HepG2 (cell line): Measurements from ENCODE around the gene RHOV. TPM values are rescaled to one million over a fixed set of nuclear protein-coding genes. Genes with fewer than 3 reads are reported as not detected.

Experiments used
- GRHL1 ChIP-seq: sonication (generic); formaldehyde crosslinking; conservative IDR thresholded peaks from 2 replicates; pipeline ENCODE4 v1.8.0; 2022; ENCODE audit warnings: missing genetic modification reagents
- HNRNPLL ChIP-seq: fragments of 200-400 bp; formaldehyde crosslinking; IDR thresholded peaks from 2 replicates; pipeline ENCODE4 v1.6.1; 2017; ENCODE audit warnings: mild to moderate bottlenecking, low read depth, low read length; ENCODE audit not compliant: poor library complexity, severe bottlenecking
- IKZF4 ChIP-seq: sonication (generic); formaldehyde crosslinking; IDR thresholded peaks from 2 replicates; pipeline ENCODE4 v1.5.1; 2020; ENCODE audit warnings: borderline replicate concordance, mild to moderate bottlenecking, low read depth, missing genetic modification reagents; ENCODE audit errors: not compliant biosample characterization
- MEIS1 ChIP-seq: sonication (generic); formaldehyde crosslinking; IDR thresholded peaks from 2 replicates; pipeline ENCODE4 v1.9.0; 2021; ENCODE audit warnings: mild to moderate bottlenecking, missing genetic modification reagents, moderate library complexity, borderline replicate concordance
- MTF1 ChIP-seq: sonication (generic); formaldehyde crosslinking; IDR thresholded peaks from 2 replicates; pipeline ENCODE4 v1.5.0; 2020; ENCODE audit warnings: missing genetic modification reagents
- ZFY ChIP-seq: sonication (generic); formaldehyde crosslinking; IDR thresholded peaks from 2 replicates; pipeline ENCODE4 v1.4.0; 2020; ENCODE audit warnings: missing genetic modification reagents
- ZNF142 ChIP-seq: sonication (generic); formaldehyde crosslinking; IDR thresholded peaks from 2 replicates; pipeline ENCODE4 v1.4.0; 2020; ENCODE audit warnings: missing genetic modification reagents
- ZNF263 ChIP-seq: sonication (generic); formaldehyde crosslinking; IDR thresholded peaks from 2 replicates; pipeline ENCODE4 v1.4.0; 2020; ENCODE audit warnings: missing genetic modification reagents
- ZNF777 ChIP-seq: sonication (generic); formaldehyde crosslinking; IDR thresholded peaks from 2 replicates; pipeline ENCODE4 v1.4.0; 2020; ENCODE audit warnings: missing genetic modification reagents
- polyA plus RNA-seq, 8 experiments: library from polyadenylated mRNA; depleted of rRNA in 3 of 8; stranded (reverse) in 7 of 8; unstranded in 1 of 8; fragments of >200 nt; fragmentation: Illumina TruSeq in 4 of 8; extraction: Trizol in 4 of 8; gene quantifications; 2 replicates each; pipeline versions ENCODE4 v1.2.1 to v1.2.3, GENCODE V29; 2011 to 2016; ENCODE audit warnings: low read depth in 4 of 8, missing spikeins in 1 of 8, mixed read lengths in 1 of 8; ENCODE audit not compliant: insufficient read depth in 1 of 8
- total RNA-seq, 5 experiments: library from RNA; depleted of rRNA; stranded (reverse); fragments of >200 nt; fragmentation: Illumina TruSeq; extraction: Trizol; gene quantifications; 2 replicates each; pipeline ENCODE4 v1.2.3, GENCODE V29; 2016; ENCODE audit warnings: low read depth in 1 of 5
- TF ChIP-seq, protein P1 (sequence below): IDR thresholded peaks from 2 replicates; pipeline ENCODE4 v1.6.1; 2016; ENCODE audit warnings: missing genetic modification reagents, missing compliant biosample characterization
- TF ChIP-seq, protein P2 (sequence below): sonication (generic); formaldehyde crosslinking; IDR thresholded peaks from 2 replicates; pipeline ENCODE4 v1.4.0; 2020; ENCODE audit warnings: missing genetic modification reagents, borderline replicate concordance
- TF ChIP-seq, protein P3 (sequence below): sonication (generic); formaldehyde crosslinking; IDR thresholded peaks from 2 replicates; pipeline ENCODE4 v1.4.0; 2020; ENCODE audit warnings: missing genetic modification reagents, mild to moderate bottlenecking, borderline replicate concordance
- TF ChIP-seq, protein P4 (sequence below): sonication (generic); formaldehyde crosslinking; IDR thresholded peaks from 2 replicates; pipeline ENCODE4 v1.4.0; 2020; ENCODE audit warnings: missing genetic modification reagents

Gene RHOV
- total and polyA plus RNA-seq, 2 of the 13 experiments (the other 11 are each of a cell fraction or from before 2014, with no cell fraction given), result 0.17 to 0.18 TPM

DNA sequence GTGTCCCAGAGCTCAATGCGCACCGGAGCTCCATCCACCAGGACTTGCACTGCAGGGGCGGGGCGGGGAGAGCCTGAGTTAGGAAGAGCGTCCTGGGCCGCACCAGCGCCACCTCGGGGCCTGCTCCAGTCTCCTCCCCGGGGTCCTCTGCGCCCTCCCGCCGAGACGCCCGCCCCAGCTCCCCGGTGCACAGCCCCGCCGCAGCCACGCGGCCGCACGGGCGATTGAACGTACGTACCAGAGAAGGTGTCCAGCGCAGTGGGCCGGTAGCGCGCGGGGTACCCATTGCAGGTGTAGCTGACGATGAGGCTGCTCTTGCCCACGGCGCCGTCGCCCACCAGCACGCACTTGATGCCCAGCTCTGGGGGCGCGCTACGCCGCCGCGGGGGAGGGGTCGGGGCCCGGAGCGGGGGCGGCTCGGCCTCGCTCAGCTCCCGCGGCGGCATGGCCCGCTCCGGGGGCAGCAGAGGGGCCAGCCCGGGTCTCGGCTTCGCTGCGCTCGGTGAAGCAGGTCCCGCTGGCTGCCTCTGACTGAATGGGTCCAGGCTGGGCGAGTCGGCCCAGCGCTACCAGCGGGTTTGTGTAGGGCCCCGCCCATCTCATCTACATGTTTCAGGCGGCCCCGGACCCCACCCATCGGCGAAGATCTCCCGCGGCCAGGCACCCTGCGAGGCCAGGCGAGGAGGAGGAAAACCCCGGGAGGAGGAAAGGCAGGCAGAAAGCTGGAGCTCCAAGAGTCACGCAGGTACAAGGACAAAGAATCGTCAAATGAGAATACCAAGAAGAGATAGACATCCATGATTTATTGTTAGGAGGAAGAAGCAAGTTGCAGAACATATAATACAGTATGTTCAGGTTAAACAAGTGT is at the start of gene RHOV (continued):
- TF ChIP-seq, protein P1, sequence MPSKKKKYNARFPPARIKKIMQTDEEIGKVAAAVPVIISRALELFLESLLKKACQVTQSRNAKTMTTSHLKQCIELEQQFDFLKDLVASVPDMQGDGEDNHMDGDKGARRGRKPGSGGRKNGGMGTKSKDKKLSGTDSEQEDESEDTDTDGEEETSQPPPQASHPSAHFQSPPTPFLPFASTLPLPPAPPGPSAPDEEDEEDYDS (CRISPR knock-in tag), result 0 out of 2 replicates have a peak, but pooled peaks have one; percentile 32
- TF ChIP-seq, protein P2, sequence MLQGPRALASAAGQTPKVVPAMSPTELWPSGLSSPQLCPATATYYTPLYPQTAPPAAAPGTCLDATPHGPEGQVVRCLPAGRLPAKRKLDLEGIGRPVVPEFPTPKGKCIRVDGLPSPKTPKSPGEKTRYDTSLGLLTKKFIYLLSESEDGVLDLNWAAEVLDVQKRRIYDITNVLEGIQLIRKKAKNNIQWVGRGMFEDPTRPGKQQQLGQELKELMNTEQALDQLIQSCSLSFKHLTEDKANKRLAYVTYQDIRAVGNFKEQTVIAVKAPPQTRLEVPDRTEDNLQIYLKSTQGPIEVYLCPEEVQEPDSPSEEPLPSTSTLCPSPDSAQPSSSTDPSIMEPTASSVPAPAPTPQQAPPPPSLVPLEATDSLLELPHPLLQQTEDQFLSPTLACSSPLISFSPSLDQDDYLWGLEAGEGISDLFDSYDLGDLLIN, result peak; percentile 65; the same call in 1 of the 2 replicates
- peak; percentile 81 for TF ChIP-seq ZNF777
- 0 out of 2 replicates have a peak, but pooled peaks have one; percentile 59 for TF ChIP-seq ZNF142 (CRISPR knock-in tag)
- 0 out of 2 replicates have a peak, but pooled peaks have one; percentile 59 for TF ChIP-seq MEIS1
- peak; percentile 63 for TF ChIP-seq ZFY (CRISPR knock-in tag)
- TF ChIP-seq, protein P3, sequence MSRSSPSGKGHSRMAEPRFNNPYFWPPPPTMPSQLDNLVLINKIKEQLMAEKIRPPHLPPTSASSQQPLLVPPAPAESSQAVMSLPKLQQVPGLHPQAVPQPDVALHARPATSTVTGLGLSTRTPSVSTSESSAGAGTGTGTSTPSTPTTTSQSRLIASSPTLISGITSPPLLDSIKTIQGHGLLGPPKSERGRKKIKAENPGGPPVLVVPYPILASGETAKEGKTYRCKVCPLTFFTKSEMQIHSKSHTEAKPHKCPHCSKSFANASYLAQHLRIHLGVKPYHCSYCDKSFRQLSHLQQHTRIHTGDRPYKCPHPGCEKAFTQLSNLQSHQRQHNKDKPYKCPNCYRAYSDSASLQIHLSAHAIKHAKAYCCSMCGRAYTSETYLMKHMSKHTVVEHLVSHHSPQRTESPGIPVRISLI (CRISPR knock-in tag), result no peak
- TF ChIP-seq ZNF263 (CRISPR knock-in tag), result peak; percentile 51
- TF ChIP-seq, protein P4, sequence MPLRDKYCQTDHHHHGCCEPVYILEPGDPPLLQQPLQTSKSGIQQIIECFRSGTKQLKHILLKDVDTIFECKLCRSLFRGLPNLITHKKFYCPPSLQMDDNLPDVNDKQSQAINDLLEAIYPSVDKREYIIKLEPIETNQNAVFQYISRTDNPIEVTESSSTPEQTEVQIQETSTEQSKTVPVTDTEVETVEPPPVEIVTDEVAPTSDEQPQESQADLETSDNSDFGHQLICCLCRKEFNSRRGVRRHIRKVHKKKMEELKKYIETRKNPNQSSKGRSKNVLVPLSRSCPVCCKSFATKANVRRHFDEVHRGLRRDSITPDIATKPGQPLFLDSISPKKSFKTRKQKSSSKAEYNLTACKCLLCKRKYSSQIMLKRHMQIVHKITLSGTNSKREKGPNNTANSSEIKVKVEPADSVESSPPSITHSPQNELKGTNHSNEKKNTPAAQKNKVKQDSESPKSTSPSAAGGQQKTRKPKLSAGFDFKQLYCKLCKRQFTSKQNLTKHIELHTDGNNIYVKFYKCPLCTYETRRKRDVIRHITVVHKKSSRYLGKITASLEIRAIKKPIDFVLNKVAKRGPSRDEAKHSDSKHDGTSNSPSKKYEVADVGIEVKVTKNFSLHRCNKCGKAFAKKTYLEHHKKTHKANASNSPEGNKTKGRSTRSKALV, result peak; percentile 95
- peak; percentile 45 for TF ChIP-seq IKZF4 (CRISPR knock-in tag)
- peak; percentile 67 for TF ChIP-seq HNRNPLL
- peak; percentile 41; the same call in 1 of the 2 replicates for TF ChIP-seq MTF1 (CRISPR knock-in tag)
- TF ChIP-seq GRHL1 (CRISPR knock-in tag), result no peak
